OCI-LY1 (cell line): ENCODE results near the gene HELZ2.

ENCODE experiments used
- H2AFZ ChIP-seq: fragments of 200-600 bp; sonication (generic), shearing (Covaris generic); 2 replicates; pipeline ENCODE4 v1.6.0; 2014; ENCODE audit warnings: antibody characterized with exemption, mild to moderate bottlenecking, low read length
- H3F3A ChIP-seq: fragments of 200-600 bp; sonication (generic), shearing (Covaris generic); 2 replicates; pipeline ENCODE4 v1.6.0; 2014; ENCODE audit warnings: mild to moderate bottlenecking, antibody characterized with exemption, low read length, moderate library complexity; ENCODE audit not compliant: insufficient read depth
- H3K27ac ChIP-seq: fragments of 200-600 bp; sonication (generic); 2 replicates; pipeline ENCODE4 v1.5.1; 2014; ENCODE audit warnings: low read length, mixed run types, mild to moderate bottlenecking, low read depth; ENCODE audit not compliant: poor library complexity, severe bottlenecking
- H3K27me3 ChIP-seq: fragments of 200-600 bp; sonication (generic); 2 replicates; pipeline ENCODE4 v1.6.0; 2014; ENCODE audit warnings: antibody characterized with exemption, mild to moderate bottlenecking, low read length, moderate library complexity; ENCODE audit not compliant: insufficient read depth
- H3K36me3 ChIP-seq: fragments of 200-600 bp; sonication (generic); 2 replicates; pipeline ENCODE4 v1.6.1; 2014; ENCODE audit warnings: mild to moderate bottlenecking, antibody characterized with exemption, low read length, moderate library complexity, mixed read lengths; ENCODE audit not compliant: insufficient read depth
- H3K4me1 ChIP-seq: fragments of 200-600 bp; sonication (generic); 2 replicates; pipeline ENCODE4 v1.5.1; 2014; ENCODE audit warnings: mild to moderate bottlenecking, low read length, moderate library complexity; ENCODE audit not compliant: insufficient read depth, severe bottlenecking
- H3K4me2 ChIP-seq: fragments of 200-600 bp; sonication (generic), shearing (Covaris generic); 2 replicates; pipeline ENCODE4 v1.6.1; 2014; ENCODE audit warnings: low read length
- H3K4me3 ChIP-seq: fragments of 200-600 bp; sonication (generic); 2 replicates; pipeline ENCODE4 v1.5.1; 2014; ENCODE audit warnings: low read length, low read depth, mild to moderate bottlenecking, mixed read lengths; ENCODE audit not compliant: poor library complexity, severe bottlenecking
- H3K79me2 ChIP-seq: fragments of 200-600 bp; shearing (Covaris generic); 2 replicates; pipeline ENCODE4 v1.6.1; 2016; ENCODE audit warnings: mixed run types, low read length, mixed read lengths; ENCODE audit not compliant: insufficient read depth
- H3K9ac ChIP-seq: fragments of 200-600 bp; sonication (generic), shearing (Covaris generic); 2 replicates; pipeline ENCODE4 v1.6.1; 2014; ENCODE audit warnings: mild to moderate bottlenecking, low read length, mixed read lengths
- H3K9me2 ChIP-seq: fragments of 200-600 bp; sonication (generic), shearing (Covaris generic); 2 replicates; pipeline ENCODE4 v1.6.1; 2014; ENCODE audit warnings: low read depth, mild to moderate bottlenecking, low read length, mixed read lengths
- H3K9me3 ChIP-seq: fragments of 200-600 bp; shearing (Covaris generic); 2 replicates; pipeline ENCODE4 v1.6.1; 2014; ENCODE audit warnings: low read length, mixed read lengths
- H4K20me1 ChIP-seq: fragments of 200-600 bp; sonication (generic), shearing (Covaris generic); 2 replicates; pipeline ENCODE4 v1.6.0; 2016; ENCODE audit warnings: mild to moderate bottlenecking, low read length; ENCODE audit not compliant: insufficient read depth
- EZH2 ChIP-seq: fragments of 200-600 bp; sonication (generic), shearing (Covaris generic); IDR thresholded peaks from 2 replicates; pipeline ENCODE4 v1.8.0; 2017; ENCODE audit warnings: borderline replicate concordance, mixed run types, mild to moderate bottlenecking, antibody characterized with exemption, low read length, moderate library complexity, mixed read lengths
- TF ChIP-seq, protein P1 (sequence below): fragments of 200-600 bp; sonication (generic), shearing (Covaris generic); IDR thresholded peaks from 2 replicates; pipeline ENCODE4 v1.5.1; 2017; ENCODE audit warnings: mild to moderate bottlenecking, antibody characterized with exemption, low read length, moderate library complexity, mixed read lengths

The HELZ2 gene

DNA sequence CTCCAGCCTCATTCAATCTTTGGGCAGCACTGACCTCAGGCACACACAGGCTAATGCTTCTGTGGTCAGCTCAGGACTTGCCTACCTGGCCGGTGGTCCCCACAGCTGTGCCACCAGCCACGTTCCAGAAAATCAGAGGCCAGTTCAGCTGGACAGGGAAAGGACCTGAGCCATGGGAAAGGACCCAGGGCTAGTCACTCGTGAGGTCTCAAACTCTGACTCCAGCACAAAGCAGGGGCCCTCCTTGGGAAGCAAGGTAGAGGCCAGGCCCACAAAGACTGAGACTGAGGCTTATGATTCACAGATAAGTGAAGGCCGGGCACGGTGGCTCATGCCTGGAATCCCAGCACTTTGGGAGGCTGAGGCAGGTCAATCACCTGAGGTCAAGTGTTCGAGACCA is 22.4 kb upstream of the HELZ2 start:
- no peak overlapping the region for H3K27ac ChIP-seq
- no peak overlapping the region for H3K9ac ChIP-seq
- no peak overlapping the region for H2AFZ ChIP-seq
- H3K4me2 ChIP-seq: no peak overlapping the region
- no peaks in the 10 kb centered on the region for H3K79me2 ChIP-seq
- TF ChIP-seq, protein P1, sequence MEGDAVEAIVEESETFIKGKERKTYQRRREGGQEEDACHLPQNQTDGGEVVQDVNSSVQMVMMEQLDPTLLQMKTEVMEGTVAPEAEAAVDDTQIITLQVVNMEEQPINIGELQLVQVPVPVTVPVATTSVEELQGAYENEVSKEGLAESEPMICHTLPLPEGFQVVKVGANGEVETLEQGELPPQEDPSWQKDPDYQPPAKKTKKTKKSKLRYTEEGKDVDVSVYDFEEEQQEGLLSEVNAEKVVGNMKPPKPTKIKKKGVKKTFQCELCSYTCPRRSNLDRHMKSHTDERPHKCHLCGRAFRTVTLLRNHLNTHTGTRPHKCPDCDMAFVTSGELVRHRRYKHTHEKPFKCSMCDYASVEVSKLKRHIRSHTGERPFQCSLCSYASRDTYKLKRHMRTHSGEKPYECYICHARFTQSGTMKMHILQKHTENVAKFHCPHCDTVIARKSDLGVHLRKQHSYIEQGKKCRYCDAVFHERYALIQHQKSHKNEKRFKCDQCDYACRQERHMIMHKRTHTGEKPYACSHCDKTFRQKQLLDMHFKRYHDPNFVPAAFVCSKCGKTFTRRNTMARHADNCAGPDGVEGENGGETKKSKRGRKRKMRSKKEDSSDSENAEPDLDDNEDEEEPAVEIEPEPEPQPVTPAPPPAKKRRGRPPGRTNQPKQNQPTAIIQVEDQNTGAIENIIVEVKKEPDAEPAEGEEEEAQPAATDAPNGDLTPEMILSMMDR: no peak
- TF ChIP-seq EZH2: no peak
- no peaks in the 10 kb centered on the region for H3F3A ChIP-seq
- H3K9me2 ChIP-seq: no peaks in the 10 kb centered on the region
- no peaks in the 10 kb centered on the region for H3K4me1 ChIP-seq
- no peak overlapping the region for H3K4me3 ChIP-seq
- peaks cover 64% of the 10 kb centered on the region for H3K36me3 ChIP-seq
- no peaks in the 10 kb centered on the region for H3K9me3 ChIP-seq
- H3K27me3 ChIP-seq: no peaks in the 10 kb centered on the region
- no peaks in the 10 kb centered on the region for H4K20me1 ChIP-seq

DNA sequence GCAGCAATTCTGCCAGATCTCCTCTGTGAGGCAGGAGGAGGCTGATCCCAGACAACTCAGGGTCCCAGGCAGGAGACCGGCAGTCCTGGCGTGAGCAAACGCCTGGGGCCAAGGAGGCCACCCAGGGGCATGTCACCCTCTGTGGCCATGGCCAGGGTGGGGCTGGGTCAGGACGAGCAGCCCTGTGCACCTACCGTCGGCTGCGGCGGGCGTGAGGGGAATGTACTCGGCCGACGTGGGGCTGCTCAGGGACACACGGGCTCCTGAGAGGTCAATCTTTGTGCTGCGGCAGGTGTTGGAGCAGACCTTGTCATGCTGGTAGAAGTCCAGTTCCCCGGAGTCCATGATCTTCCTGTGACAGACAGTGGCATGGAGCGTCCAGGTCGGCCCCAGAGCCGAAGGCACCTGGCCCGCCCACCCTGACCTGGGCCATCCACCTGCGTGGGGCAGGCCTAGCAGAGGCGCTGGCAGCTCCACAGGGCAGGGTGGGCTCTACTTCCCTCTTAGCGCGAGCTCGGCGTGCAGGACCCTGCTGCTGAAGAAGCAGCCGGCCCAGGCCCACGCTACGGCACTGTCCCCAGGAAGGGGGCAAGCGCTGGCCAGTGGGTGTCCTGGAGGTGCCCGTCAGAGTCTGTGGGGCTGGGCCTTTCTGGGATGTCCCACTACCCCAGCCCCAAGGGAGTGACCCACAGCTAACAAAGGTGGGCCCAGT is 21.5 kb upstream of the HELZ2 start:
- H3K9me3 ChIP-seq: no peaks in the 10 kb centered on the region
- H2AFZ ChIP-seq: no peak overlapping the region
- no peaks in the 10 kb centered on the region for H3F3A ChIP-seq
- no peaks in the 10 kb centered on the region for H4K20me1 ChIP-seq
- H3K27me3 ChIP-seq: no peaks in the 10 kb centered on the region
- no peak overlapping the region for H3K4me2 ChIP-seq
- H3K4me1 ChIP-seq: no peaks in the 10 kb centered on the region
- no peaks in the 10 kb centered on the region for H3K79me2 ChIP-seq
- TF ChIP-seq EZH2: no peak
- TF ChIP-seq, protein P1: no peak
- H3K9ac ChIP-seq: no peak overlapping the region
- H3K36me3 ChIP-seq: peaks cover 65% of the 10 kb centered on the region
- H3K4me3 ChIP-seq: no peak overlapping the region
- H3K9me2 ChIP-seq: no peaks in the 10 kb centered on the region
- H3K27ac ChIP-seq: no peak overlapping the region

DNA sequence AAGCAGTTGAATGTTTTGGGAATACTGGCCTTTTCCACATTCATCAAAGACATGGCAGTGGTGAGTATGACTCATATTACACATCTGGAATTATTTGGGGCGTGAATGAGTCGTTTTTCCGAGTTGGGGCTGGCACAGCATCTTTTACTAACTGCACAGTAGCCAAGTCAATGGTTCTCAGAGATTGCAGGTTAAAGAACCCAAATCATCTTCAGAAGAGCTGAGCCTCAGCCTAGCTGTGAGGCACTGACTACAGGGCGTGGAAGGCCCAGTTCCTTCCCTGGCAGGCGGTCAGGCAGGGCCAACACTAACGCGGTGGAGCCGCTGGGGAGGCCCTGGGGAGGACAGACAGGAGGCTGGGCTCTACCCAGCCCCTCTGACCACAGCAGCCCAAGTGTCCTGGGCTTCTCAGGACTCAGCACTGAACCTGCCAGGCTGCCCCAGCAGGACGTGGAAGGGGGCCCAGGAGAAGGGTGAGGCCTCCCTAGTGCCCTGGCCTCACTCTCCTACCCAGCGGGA is 20.1 kb upstream of the HELZ2 start:
- TF ChIP-seq, protein P1: no peak
- TF ChIP-seq EZH2: no peak
- H3K79me2 ChIP-seq: no peaks in the 10 kb centered on the region
- no peaks in the 10 kb centered on the region for H3K9me3 ChIP-seq
- H3K4me2 ChIP-seq: no peak overlapping the region
- no peaks in the 10 kb centered on the region for H3K9me2 ChIP-seq
- no peak overlapping the region for H2AFZ ChIP-seq
- H3F3A ChIP-seq: no peaks in the 10 kb centered on the region
- H3K9ac ChIP-seq: no peak overlapping the region
- no peaks in the 10 kb centered on the region for H3K27me3 ChIP-seq
- peaks cover 67% of the 10 kb centered on the region for H3K36me3 ChIP-seq
- no peaks in the 10 kb centered on the region for H4K20me1 ChIP-seq
- no peak overlapping the region for H3K27ac ChIP-seq
- no peaks in the 10 kb centered on the region for H3K4me1 ChIP-seq
- H3K4me3 ChIP-seq: no peak overlapping the region
